Nephron (organoid): ENCODE data around the gene KIAA2012.

Source experiments
- H3K27ac Mint-ChIP-seq, 3 experiments: 2 replicates each; pipeline ENCODE4 v1.8.0; 2020; ENCODE audit warnings: mixed read lengths in 3 of 3, mild to moderate bottlenecking in 2 of 3, moderate library complexity in 1 of 3
- H3K27me3 Mint-ChIP-seq: 2 replicates; pipeline ENCODE4 v1.8.0; 2021; ENCODE audit warnings: low read depth, mild to moderate bottlenecking, moderate library complexity, mixed read lengths
- H3K36me3 Mint-ChIP-seq: 2 replicates; pipeline ENCODE4 v1.8.0; 2020; ENCODE audit warnings: low read depth, mixed read lengths
- H3K4me1 Mint-ChIP-seq: 2 replicates; pipeline ENCODE4 v1.8.0; 2020; ENCODE audit warnings: mixed read lengths
- H3K4me3 Mint-ChIP-seq, 3 experiments: 2 replicates each; pipeline ENCODE4 v1.8.0; 2020; ENCODE audit warnings: mild to moderate bottlenecking in 3 of 3, mixed read lengths in 3 of 3, moderate library complexity in 2 of 3
- H3K9me3 Mint-ChIP-seq: 2 replicates; pipeline ENCODE4 v1.8.0; 2020; ENCODE audit warnings: mixed read lengths
- CTCF ChIP-seq, 3 experiments: fragments of 200-600 bp; sonication (generic); IDR thresholded peaks; one replicate each; pipeline ENCODE4 v1.5.0; 2021; ENCODE audit warnings: antibody characterized with exemption in 3 of 3; ENCODE audit not compliant: unreplicated experiment in 3 of 3

Gene KIAA2012

GRCh38 chr2:202035089-202035940 is 37.7 kb upstream of the KIAA2012 start:
- H3K4me1 Mint-ChIP-seq: peaks cover 45% of the 10 kb centered on the region
- peak; percentile 46 to 70 (median 63) for TF ChIP-seq CTCF (IDR thresholded peaks at IDR 0.05; ENCODE audit: unreplicated experiment in 3 of 3)
- no peaks in the 10 kb centered on the region for H3K9me3 Mint-ChIP-seq
- peaks cover 18% of the 10 kb centered on the region for H3K36me3 Mint-ChIP-seq
- no peaks in the 10 kb centered on the region for H3K27me3 Mint-ChIP-seq
- peak overlapping the region in 1 of 3 experiments; percentile 97 for H3K27ac Mint-ChIP-seq
- no peak overlapping the region for H3K4me3 Mint-ChIP-seq

- no peak overlapping the region for H3K27ac Mint-ChIP-seq
- no peak for TF ChIP-seq CTCF (IDR thresholded peaks at IDR 0.05; ENCODE audit: unreplicated experiment in 3 of 3)
- no peaks in the 10 kb centered on the region for H3K9me3 Mint-ChIP-seq
- H3K4me3 Mint-ChIP-seq: no peak overlapping the region
- peaks cover 45% of the 10 kb centered on the region for H3K4me1 Mint-ChIP-seq
- H3K36me3 Mint-ChIP-seq: peaks cover 22% of the 10 kb centered on the region
- H3K27me3 Mint-ChIP-seq: no peaks in the 10 kb centered on the region
Observed at GRCh38 chr2:202035941-202036372, 37.1 kb upstream of the KIAA2012 start.

GRCh38 chr2:202036601-202037037 is 36.4 kb upstream of the KIAA2012 start:
- Mint-ChIP-seq H3K4me3 (no peak overlapping the region), H3K27ac (no peak overlapping the region), H3K9me3 (no peaks in the 10 kb centered on the region), H3K27me3 (no peaks in the 10 kb centered on the region), H3K4me1 (peaks cover 44% of the 10 kb centered on the region), H3K36me3 (peaks cover 23% of the 10 kb centered on the region)
- TF ChIP-seq CTCF (IDR thresholded peaks at IDR 0.05; ENCODE audit: unreplicated experiment in 3 of 3): no peak

- Mint-ChIP-seq H3K4me3 (no peak overlapping the region), H3K27me3 (no peaks in the 10 kb centered on the region), H3K4me1 (peaks cover 43% of the 10 kb centered on the region), H3K36me3 (peaks cover 23% of the 10 kb centered on the region), H3K27ac (no peak overlapping the region), H3K9me3 (no peaks in the 10 kb centered on the region)
- no peak for TF ChIP-seq CTCF (IDR thresholded peaks at IDR 0.05; ENCODE audit: unreplicated experiment in 3 of 3)
Observed at GRCh38 chr2:202037086-202037485, 36.0 kb upstream of the KIAA2012 start.

GRCh38 chr2:202038471-202039277 is 34.4 kb upstream of the KIAA2012 start:
- TF ChIP-seq CTCF (IDR thresholded peaks at IDR 0.05; ENCODE audit: unreplicated experiment in 3 of 3): no peak
- Mint-ChIP-seq H3K9me3 (no peaks in the 10 kb centered on the region), H3K27ac (peak overlapping the region in 1 of 3 experiments; percentile 83), H3K4me1 (peaks cover 45% of the 10 kb centered on the region), H3K36me3 (peaks cover 23% of the 10 kb centered on the region), H3K4me3 (no peak overlapping the region), H3K27me3 (no peaks in the 10 kb centered on the region)
